GM19467 (cell line): ENCODE results near the gene CPA5.
"Not testable (repeated sequence)": the region's sequence is repeated elsewhere in the genome, so short reads cannot be mapped to it uniquely, and the experiment has no call there.

Experiments used
- ATAC-seq: cut with Tn5 transposase; IDR thresholded peaks from one replicate; pipeline ENCODE4 v1.9.1; 2021; ENCODE audit warnings: mild to moderate bottlenecking, moderate library complexity; ENCODE audit not compliant: unreplicated experiment

Gene CPA5, protein sequence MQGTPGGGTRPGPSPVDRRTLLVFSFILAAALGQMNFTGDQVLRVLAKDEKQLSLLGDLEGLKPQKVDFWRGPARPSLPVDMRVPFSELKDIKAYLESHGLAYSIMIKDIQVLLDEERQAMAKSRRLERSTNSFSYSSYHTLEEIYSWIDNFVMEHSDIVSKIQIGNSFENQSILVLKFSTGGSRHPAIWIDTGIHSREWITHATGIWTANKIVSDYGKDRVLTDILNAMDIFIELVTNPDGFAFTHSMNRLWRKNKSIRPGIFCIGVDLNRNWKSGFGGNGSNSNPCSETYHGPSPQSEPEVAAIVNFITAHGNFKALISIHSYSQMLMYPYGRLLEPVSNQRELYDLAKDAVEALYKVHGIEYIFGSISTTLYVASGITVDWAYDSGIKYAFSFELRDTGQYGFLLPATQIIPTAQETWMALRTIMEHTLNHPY

GRCh38 chr7:130344271-130344866, at the start of gene CPA5:
CPA5 (plus strand) TSS chr7:130344816; CDS start chr7:130346486, 1,670 bp downstream.
- no peak for ATAC-seq

DNA sequence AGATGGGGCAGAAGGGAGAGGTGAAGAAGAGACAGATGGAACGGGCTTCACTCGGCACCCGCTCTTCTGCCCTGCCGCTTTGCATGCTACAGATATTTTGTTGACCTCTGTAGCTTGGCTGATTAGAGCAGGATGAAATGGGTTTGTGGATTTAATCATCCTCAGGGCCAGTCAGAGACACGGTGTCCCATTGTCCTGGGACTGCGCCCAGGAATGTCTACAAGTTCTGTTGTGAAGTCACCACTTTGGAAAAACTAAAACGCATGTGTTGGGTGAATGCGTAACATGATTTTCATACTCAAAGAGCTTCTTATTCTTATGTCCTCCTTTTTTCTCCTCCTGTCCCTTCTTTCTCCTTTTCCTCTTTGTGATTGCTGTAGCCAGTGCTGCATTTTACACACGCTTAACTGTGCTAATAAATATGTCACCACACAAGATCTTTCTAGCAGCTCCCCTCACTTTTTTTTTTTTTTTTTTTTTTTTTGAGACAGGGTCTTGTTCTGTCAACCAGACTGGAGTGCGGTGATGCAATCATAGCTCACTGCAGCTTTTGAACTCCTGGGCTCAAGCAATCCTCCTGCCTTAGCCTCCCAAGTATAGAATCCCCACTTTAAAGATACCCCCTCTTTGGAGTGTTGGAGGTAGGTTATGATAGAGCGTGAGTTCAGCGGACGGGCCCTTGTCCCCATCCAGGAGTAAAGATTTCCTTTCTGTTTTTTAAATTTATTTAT, 48.2 kb upstream of the CPA5 start:
- ATAC-seq: no peak

DNA sequence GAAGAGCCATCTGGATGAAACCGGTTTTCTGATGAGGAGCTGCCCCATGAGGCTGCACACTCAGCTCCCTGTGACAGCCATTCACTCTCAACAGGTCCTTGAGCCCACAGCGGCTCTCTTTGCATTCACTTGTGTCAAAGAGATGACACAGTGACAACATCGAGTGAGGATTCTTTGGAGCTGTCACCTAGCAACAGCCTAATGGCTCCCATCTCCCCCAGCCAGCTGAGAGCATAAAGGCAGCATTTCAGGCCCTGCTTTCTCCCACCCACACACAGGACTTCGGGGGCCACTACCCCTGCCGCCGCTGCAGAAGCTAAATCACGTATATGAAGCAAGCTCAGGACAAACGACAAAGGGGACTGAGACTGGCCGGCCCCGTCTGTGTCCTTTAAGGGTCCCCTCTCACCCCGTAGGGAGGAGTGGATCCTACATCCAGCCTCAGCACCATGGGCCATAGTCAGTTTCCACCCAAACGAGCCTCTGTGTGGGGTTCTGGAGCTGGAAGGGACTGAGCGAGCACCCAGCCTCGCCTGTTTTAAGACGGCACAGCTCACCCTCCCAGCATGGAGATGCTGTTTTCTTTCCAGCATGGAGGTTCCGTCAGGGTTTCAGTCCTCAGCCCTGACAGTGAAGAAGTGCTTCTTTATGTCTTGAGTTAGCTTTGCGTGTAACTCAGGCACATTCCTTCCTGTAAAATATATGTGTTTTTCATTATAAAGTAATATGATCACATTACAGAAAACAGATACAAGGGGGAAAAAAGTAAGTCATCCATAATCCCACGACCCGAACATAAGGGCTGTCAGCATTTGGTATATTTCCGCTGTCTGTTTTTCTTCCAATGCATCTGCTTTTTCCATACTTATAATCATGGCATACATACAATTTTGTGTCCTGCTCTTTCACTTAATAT, 46.7 kb upstream of the CPA5 start:
- ATAC-seq: no peak

- no peak for ATAC-seq
Measured at GRCh38 chr7:130298544-130299326, 45.9 kb upstream of the CPA5 start.

DNA sequence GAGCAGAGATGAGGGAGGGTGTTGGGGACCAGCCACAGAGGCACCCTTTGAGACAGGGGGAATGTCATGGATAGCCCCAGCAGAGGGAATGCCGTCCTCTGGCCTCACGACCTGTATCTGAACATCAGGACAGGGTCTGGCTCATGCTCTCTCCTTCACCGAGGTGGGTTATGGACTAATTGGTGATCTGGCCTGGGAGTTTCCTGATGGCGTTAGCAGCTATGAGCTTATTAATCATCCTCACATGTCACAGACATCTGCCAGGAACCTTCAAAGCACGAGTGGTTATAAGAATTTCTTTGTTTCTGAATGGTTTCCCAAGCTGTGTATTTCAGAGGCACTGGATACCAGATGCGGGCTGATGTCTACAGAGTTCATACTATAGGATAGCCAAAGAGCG, 44.8 kb upstream of the CPA5 start:
- ATAC-seq: no peak

GRCh38 chr7:130301501-130302020, 43.1 kb upstream of the CPA5 start:
- ATAC-seq: no peak

- no peak for ATAC-seq
Measured at GRCh38 chr7:130302649-130303048, 42.0 kb upstream of the CPA5 start.

DNA sequence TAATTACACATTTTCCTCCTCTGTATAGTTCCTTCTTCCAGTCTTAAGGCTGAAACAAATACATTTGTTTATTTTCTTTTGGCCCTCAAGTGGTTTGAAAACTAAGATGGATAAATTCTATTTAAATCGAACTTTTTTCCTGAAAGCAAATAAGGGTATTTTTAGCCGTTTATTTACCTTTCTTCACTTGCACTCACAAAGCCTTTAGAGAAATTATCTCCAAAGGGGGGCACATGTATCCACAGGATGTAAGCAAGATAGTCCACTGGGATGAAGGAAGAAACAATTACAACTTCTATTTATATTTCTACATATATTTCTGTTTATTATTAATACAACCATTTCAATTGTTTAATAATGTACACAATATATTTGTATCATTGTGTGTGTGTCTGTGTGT, 41.5 kb upstream of the CPA5 start:
- no peak for ATAC-seq

DNA sequence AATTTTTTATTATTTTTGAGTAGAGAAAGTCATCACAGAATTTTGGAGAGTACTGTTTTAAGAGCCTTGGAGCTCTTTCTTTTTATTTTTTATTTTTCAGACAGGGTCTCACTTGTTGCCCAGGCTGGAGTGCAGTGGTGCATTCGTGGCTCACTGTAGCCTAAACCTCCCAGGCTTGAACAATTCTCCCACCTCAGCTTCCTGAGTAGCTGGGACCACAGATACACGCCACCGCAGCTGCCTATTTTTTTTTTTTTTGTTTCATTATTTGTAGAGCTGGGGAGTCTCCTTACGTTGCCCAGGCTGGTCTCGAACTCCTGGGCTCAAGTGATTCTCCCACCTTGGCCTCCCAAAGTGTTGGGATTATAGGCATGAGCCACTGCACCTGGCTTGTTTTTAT, 41.1 kb upstream of the CPA5 start:
- no peak for ATAC-seq

- ATAC-seq: no peak
Measured at GRCh38 chr7:130303982-130304381, 40.6 kb upstream of the CPA5 start.

- no peak for ATAC-seq
Measured at GRCh38 chr7:130304878-130305277, 39.7 kb upstream of the CPA5 start.

DNA sequence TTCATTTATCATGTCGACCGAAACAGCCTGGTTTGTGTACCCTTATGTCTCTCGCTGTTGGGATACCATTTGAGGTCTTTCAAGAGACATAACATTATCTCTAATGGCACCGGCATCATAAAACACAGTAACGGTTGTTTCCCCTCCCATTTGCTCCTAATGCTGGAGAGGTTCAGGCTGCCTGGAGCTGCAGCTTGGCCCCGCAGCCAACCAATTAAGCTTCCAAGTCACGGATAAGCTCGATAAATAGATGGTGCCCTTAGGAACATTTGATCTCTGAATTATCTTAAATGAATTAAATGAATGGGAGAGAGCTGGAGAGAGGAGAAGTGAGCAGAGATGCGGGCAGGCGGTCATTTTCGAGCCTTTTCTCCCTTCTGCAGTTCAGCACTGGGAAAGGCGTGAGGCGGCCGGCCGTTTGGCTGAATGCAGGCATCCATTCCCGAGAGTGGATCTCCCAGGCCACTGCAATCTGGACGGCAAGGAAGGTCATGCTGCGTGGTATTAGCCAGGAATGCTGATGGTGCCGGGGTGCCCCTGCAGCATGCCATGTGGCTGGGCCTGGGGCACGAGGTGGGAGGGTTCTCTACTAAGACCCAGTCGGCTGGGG, 39.1 kb upstream of the CPA5 start:
- ATAC-seq: no peak

DNA sequence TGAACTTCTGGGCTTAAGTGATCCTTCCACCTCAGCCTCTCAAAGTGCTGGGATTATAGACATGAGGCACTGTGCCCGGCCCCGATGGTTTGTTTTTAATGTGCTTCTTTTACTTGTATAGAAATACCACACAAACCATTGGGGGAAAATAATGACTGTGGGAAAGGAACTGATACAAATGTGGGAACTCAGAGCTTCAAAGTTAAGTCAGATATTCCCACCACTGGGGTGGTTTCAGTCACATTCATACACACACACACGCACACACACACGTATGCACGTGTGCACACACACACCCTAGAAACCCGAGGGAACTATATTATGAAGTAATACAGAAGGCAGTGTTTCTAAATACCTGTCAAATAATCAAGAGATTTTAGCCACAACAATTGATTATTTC, 34.6 kb upstream of the CPA5 start:
- ATAC-seq: no peak

GRCh38 chr7:130314305-130314704, 30.3 kb upstream of the CPA5 start:
- no peak for ATAC-seq

DNA sequence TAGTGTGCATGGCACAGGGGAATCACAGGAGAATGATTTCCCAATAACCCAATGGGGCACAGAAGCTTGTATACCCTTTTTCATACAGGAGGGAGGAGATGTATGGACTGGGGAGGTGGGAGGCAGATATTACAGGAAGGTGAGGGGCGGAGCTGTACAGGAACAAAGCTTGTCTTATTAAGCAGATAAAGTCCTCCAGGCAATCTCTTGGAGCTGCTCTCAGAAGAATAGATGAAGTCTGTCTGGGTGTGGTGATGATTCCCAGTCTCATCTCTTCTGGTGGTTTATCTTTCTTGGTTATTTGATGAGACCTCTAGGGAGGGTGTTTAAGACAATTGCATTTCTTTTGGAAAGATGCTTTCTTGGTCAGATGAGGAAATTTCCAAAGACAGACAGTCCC, 25.1 kb upstream of the CPA5 start:
- ATAC-seq: no peak

DNA sequence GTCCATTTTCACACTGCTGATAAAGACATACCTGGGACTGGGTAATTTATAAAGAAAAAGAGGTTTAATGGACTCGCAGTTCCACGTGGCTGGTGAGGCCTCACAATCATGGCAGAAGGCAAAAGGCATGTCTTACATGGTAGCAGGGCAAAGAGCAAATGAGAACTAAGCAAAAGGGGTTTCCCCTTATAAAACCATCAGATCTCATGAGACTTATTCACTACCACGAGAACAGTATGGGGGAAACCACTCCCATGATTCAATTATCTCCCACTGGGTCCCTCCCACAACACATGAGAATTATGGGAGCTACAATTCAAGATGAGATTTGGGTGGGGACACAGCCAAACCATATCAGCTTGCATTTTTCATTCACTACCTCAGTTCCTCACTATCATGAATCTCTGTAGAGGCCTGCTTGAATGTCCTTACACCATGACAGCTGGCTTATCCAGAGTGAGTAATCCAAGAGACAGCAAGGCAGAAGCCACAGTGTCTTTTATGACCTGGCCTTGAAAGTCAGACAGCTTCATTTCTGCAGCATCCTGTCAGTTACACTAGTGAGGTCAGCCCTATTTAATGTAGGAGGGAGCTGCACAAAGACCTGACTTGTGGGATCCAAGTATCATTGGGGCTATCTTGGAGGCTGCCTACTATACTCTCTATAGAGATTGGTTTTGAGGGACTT, 22.9 kb upstream of the CPA5 start:
- not testable (repeated sequence) for ATAC-seq

- ATAC-seq: no peak
Measured at GRCh38 chr7:130322615-130323014, 22.0 kb upstream of the CPA5 start.

GRCh38 chr7:130324306-130324943, 20.2 kb upstream of the CPA5 start:
- no peak for ATAC-seq
